Gastroesophageal sphincter (tissue), 4 donors: Measurements from ENCODE around the gene SCLY. TPM values are rescaled to one million over a fixed set of nuclear protein-coding genes. Genes with fewer than 3 reads are reported as not detected.

Experiments
- ATAC-seq: fragments of 150-250 bp; one replicate; pipeline ENCODE4 v1.9.1; 2016; ENCODE audit warnings: mild to moderate bottlenecking, moderate library complexity
- H3K27ac ChIP-seq, 4 donors: fragments of 200-600 bp; sonication (generic) in 3 of 4; 1 replicate in 3 of 4; 2 replicates in 1 of 4; pipeline ENCODE4 v1.5.1; 2016 to 2019
- H3K27me3 ChIP-seq: fragments of 200-600 bp; sonication (generic); one replicate; pipeline ENCODE4 v1.5.1; 2019
- H3K36me3 ChIP-seq, 2 donors: fragments of 200-600 bp; sonication (generic); one replicate each; pipeline ENCODE4 v1.5.1; 2019; ENCODE audit warnings: control low read depth in 1 of 2
- H3K4me1 ChIP-seq, 3 donors: fragments of 200-600 bp; sonication (generic); 1 replicate in 2 of 3; 2 replicates in 1 of 3; pipeline ENCODE4 v1.5.1; 2016 to 2019; ENCODE audit warnings: control low read depth in 2 of 3
- H3K4me3 ChIP-seq, 2 donors: fragments of 200-600 bp; sonication (generic); one replicate each; pipeline ENCODE4 v1.5.1; 2019; ENCODE audit warnings: mild to moderate bottlenecking in 1 of 2, moderate library complexity in 1 of 2
- H3K9me3 ChIP-seq, 3 donors: fragments of 200-600 bp; sonication (generic); one replicate each; pipeline ENCODE4 v1.5.1; 2017 to 2019; ENCODE audit warnings: control low read depth in 2 of 3
- EP300 ChIP-seq: sonication (generic); formaldehyde crosslinking; IDR thresholded peaks from one replicate; pipeline ENCODE4 v1.6.1; 2017; ENCODE audit warnings: antibody characterized with exemption, mild to moderate bottlenecking
- POLR2A ChIP-seq, 2 donors: fragments of 450-650 bp; IDR thresholded peaks; one replicate each; pipeline ENCODE4 v1.6.1; 2017; ENCODE audit warnings: antibody characterized with exemption in 2 of 2, mild to moderate bottlenecking in 2 of 2, moderate library complexity in 1 of 2
- POLR2AphosphoS5 ChIP-seq: sonication (generic); formaldehyde crosslinking; IDR thresholded peaks from one replicate; pipeline ENCODE4 v1.6.1; 2017; ENCODE audit warnings: antibody characterized with exemption
- WGBS, 2 donors: methylation state at CpG; one replicate each; pipeline ENCODE4 v1.1.5; 2018; ENCODE audit warnings: low coverage in 1 of 2; 5-methylcytosine and 5-hydroxymethylcytosine counted together
- total RNA-seq, 4 donors: library from RNA; depleted of rRNA; stranded (reverse); fragments of >200 nt; gene quantifications; one replicate each; pipeline ENCODE4 v1.1.0, GENCODE V29; 2016
- TF ChIP-seq, protein P1 (sequence below), 4 experiments: fragments of 200-600 bp in 2 of 4; fragments of 450-650 bp in 2 of 4; sonication (generic) in 1 of 4; IDR thresholded peaks; one replicate each; pipeline ENCODE4 v1.5.1; 2017 to 2019; ENCODE audit warnings: antibody characterized with exemption in 4 of 4, mild to moderate bottlenecking in 2 of 4, moderate library complexity in 2 of 4

SCLY gene
- total RNA-seq, 4 donors from 2014 or later: 14.2 to 23.2 (median 16.5) TPM

DNA sequence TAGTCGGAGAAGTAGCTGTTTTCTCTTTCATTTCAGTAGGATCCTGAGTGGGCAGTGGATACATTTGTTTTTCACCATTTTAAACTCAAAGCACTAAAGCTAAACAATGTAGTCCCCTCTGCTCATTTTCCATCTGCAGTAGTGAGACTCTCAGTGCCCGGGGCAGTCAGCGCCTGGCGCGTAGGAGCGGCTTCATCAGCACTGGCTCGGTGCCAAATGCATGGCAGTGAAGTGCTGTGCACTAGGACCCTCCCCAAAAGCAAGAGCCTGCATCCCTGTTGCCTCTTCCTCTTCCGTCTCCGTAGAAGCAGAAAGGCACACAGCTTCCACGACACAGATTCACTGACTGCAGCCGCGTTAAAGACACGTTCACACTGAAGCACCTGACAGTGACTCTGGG, 20.3 kb downstream of the SCLY start:
- Histone ChIP-seq H3K4me1 (no peaks in the 10 kb centered on the region), H3K27ac (no peak overlapping the region), H3K4me3 (no peak overlapping the region), H3K9me3 (no peaks in the 10 kb centered on the region), H3K27me3 (no peaks in the 10 kb centered on the region), H3K36me3 (peaks cover 0 to 58% of the 10 kb centered on the region in 2 donors)
- 78 to 88% methylated on average over 6 to 7 of the region's 13 CpGs for WGBS, 2 donors
- ATAC-seq: no peak
- TF ChIP-seq EP300: no peak

DNA sequence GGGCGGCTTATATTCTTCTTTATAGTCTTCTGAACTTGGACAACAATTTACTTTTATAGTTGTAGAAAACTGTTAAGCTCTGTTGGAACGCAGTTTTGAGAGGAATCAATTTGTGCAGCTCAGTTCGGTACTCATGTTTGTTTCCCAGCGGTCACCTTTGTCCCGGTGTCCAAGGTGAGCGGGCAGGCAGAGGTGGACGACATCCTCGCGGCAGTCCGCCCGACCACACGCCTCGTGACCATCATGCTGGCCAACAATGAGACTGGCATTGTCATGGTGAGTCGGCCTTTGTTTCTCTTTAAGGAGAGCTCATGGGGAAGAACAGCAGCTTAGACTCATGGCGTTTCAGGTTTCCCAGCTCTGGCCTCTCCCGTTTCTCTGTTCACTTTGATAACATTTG, 20.8 kb downstream of the SCLY start:
- no peaks in the 10 kb centered on the region for H3K9me3 ChIP-seq
- TF ChIP-seq POLR2A (IDR thresholded peaks at IDR 0.05): no peak
- TF ChIP-seq POLR2AphosphoS5: no peak
- TF ChIP-seq EP300: no peak
- TF ChIP-seq, protein P1, sequence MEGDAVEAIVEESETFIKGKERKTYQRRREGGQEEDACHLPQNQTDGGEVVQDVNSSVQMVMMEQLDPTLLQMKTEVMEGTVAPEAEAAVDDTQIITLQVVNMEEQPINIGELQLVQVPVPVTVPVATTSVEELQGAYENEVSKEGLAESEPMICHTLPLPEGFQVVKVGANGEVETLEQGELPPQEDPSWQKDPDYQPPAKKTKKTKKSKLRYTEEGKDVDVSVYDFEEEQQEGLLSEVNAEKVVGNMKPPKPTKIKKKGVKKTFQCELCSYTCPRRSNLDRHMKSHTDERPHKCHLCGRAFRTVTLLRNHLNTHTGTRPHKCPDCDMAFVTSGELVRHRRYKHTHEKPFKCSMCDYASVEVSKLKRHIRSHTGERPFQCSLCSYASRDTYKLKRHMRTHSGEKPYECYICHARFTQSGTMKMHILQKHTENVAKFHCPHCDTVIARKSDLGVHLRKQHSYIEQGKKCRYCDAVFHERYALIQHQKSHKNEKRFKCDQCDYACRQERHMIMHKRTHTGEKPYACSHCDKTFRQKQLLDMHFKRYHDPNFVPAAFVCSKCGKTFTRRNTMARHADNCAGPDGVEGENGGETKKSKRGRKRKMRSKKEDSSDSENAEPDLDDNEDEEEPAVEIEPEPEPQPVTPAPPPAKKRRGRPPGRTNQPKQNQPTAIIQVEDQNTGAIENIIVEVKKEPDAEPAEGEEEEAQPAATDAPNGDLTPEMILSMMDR (IDR thresholded peaks at IDR 0.05): no peak
- H3K4me3 ChIP-seq: no peak overlapping the region
- no peaks in the 10 kb centered on the region for H3K27me3 ChIP-seq
- peaks cover 0 to 58% of the 10 kb centered on the region in 2 donors for H3K36me3 ChIP-seq
- 92 to 94% methylated on average over 4 to 11 of the region's 16 CpGs for WGBS, 2 donors
- H3K27ac ChIP-seq: no peak overlapping the region
- H3K4me1 ChIP-seq: no peaks in the 10 kb centered on the region
- ATAC-seq: no peak

DNA sequence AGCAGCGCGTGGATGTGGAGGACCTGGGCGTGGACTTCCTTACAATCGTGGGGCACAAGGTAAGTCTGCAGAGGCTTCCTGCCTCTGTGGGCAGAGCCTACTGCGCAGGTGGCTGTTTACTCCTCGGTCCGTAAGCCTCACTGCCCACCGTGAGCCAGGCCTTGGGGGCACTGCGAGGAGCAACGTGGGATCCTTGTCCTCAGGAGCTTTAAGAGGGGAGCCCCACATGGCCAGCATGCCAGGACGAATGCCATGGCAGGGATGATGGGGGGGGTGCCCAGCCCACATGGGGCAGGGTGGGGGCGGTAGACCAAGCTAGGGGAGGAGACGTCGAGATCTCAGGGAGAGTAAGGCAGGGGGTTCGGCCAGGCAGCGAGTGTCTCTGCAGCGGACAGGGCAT, 21.4 kb downstream of the SCLY start:
- TF ChIP-seq POLR2AphosphoS5: no peak
- TF ChIP-seq EP300: no peak
- no peak for TF ChIP-seq POLR2A (IDR thresholded peaks at IDR 0.05)
- TF ChIP-seq, protein P1 (IDR thresholded peaks at IDR 0.05): no peak
- Histone ChIP-seq H3K27me3 (no peaks in the 10 kb centered on the region), H3K4me3 (no peak overlapping the region), H3K27ac (no peak overlapping the region), H3K4me1 (no peaks in the 10 kb centered on the region), H3K9me3 (no peaks in the 10 kb centered on the region), H3K36me3 (peaks cover 0 to 58% of the 10 kb centered on the region in 2 donors)
- WGBS, 2 donors: 100% methylated on average over 2 of the region's 17 CpGs; no CpG with 5 or more reads in 1 of the 2 donors
- no peak for ATAC-seq

DNA sequence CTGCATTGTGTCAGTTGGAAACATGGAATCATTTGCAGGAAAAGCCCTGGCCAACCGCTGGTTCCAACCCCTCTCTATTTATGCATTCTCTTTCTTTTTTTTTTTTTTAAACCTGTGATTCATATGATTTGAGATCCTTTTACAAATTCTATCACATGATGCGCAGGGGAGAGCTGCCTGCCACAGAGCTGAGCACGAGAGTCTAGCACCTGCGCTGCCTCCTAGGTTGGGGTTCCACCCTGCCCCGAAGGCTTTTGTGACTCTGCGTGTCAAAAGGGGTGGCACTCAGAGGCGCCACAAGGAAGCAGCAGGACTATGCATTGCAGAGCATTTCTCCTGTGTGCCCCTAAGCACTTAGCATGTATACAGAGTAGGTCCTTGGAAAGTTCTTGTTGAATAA, 22.0 kb downstream of the SCLY start:
- H3K27ac ChIP-seq: no peak overlapping the region
- no peaks in the 10 kb centered on the region for H3K4me1 ChIP-seq
- ATAC-seq: no peak
- peaks cover 0 to 51% of the 10 kb centered on the region in 2 donors for H3K36me3 ChIP-seq
- 83 to 92% methylated on average over 3 to 5 of the region's 7 CpGs for WGBS, 2 donors
- no peaks in the 10 kb centered on the region for H3K9me3 ChIP-seq
- TF ChIP-seq POLR2AphosphoS5 (no peak), POLR2A (IDR thresholded peaks at IDR 0.05) (no peak), EP300 (no peak)
- TF ChIP-seq, protein P1 (IDR thresholded peaks at IDR 0.05): no peak
- H3K4me3 ChIP-seq: no peak overlapping the region
- no peaks in the 10 kb centered on the region for H3K27me3 ChIP-seq

DNA sequence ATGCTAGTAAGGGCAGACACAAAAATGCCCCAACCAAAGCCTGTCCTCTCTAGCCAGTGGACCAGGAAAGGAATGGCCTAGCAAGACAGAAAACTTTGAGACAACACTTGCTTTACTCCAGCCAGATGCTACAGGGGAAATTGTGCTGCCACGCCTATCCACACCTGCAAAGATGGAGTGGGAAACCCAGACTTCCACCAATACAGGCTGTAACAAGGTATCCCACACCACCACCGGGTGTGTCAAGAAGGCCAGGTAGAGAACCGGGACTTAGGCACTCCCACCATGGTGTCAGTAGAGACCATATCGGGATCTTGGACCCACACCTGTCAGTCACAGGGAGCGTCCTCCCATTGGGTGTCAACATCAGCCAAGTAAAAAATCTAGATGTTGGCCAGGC, 23.1 kb downstream of the SCLY start:
- H3K4me3 ChIP-seq: no peak overlapping the region
- no peak overlapping the region for H3K27ac ChIP-seq

More for the DNA sequence above, 23.1 kb downstream of the SCLY start:
- TF ChIP-seq, protein P1 (IDR thresholded peaks at IDR 0.05): no peak
- TF ChIP-seq POLR2AphosphoS5 (no peak), EP300 (no peak), POLR2A (IDR thresholded peaks at IDR 0.05) (no peak)
- WGBS, 2 donors: 93 to 100% methylated on average over 1 to 4 of the region's 5 CpGs
- H3K4me1 ChIP-seq: no peaks in the 10 kb centered on the region
- peaks cover 0 to 54% of the 10 kb centered on the region in 2 donors for H3K36me3 ChIP-seq
- no peaks in the 10 kb centered on the region for H3K9me3 ChIP-seq
- ATAC-seq: no peak
- H3K27me3 ChIP-seq: no peaks in the 10 kb centered on the region
